Neural progenitor cell (in vitro differentiated cells): ENCODE measurements around the gene MRPS14. TPM values are rescaled to one million over a fixed set of nuclear protein-coding genes. Genes with fewer than 3 reads are reported as not detected.

ENCODE experiments used
- DNase-seq: peaks from one replicate; pipeline ENCODE4 v3.0.0-alpha.2; 2016; ENCODE audit warnings: low spot score
- H2AFZ ChIP-seq: fragments of 200-600 bp; sonication (generic); replicated peaks from 2 replicates; pipeline ENCODE4 v1.6.1; 2016; ENCODE audit warnings: antibody characterized with exemption
- H3F3A ChIP-seq: fragments of 200-600 bp; sonication (generic); 2 replicates; pipeline ENCODE4 v1.6.1; 2016; ENCODE audit warnings: antibody characterized with exemption, low read depth
- H3K27ac ChIP-seq: fragments of 200-600 bp; sonication (generic); 2 replicates; pipeline ENCODE4 v1.5.1; 2016; ENCODE audit warnings: mild to moderate bottlenecking
- H3K27me3 ChIP-seq: fragments of 200-600 bp; sonication (generic); 2 replicates; pipeline ENCODE4 v1.6.1; 2016; ENCODE audit warnings: mild to moderate bottlenecking, moderate library complexity
- H3K36me3 ChIP-seq: fragments of 200-600 bp; sonication (generic); 2 replicates; pipeline ENCODE4 v1.5.1; 2016
- H3K4me1 ChIP-seq: fragments of 200-600 bp; sonication (generic); 2 replicates; pipeline ENCODE4 v1.6.1; 2016; ENCODE audit warnings: mixed run types
- H3K4me2 ChIP-seq: fragments of 200-600 bp; sonication (generic); 2 replicates; pipeline ENCODE4 v1.6.1; 2016
- H3K4me3 ChIP-seq: fragments of 200-600 bp; sonication (generic); 2 replicates; pipeline ENCODE4 v1.5.1; 2016
- H3K79me2 ChIP-seq: fragments of 200-600 bp; sonication (generic); 2 replicates; pipeline ENCODE4 v1.6.1; 2016; ENCODE audit warnings: low read depth
- H3K9ac ChIP-seq: fragments of 200-600 bp; sonication (generic); 2 replicates; pipeline ENCODE4 v1.6.1; 2016
- H3K9me3 ChIP-seq: fragments of 200-600 bp; sonication (generic); 2 replicates; pipeline ENCODE4 v1.5.1; 2016; ENCODE audit warnings: low read depth
- H4K20me1 ChIP-seq: fragments of 200-600 bp; sonication (generic); 2 replicates; pipeline ENCODE4 v1.6.1; 2016; ENCODE audit warnings: low read depth
- H3K27ac Mint-ChIP-seq: 3 replicates; pipeline ENCODE4 v1.8.0; 2021; ENCODE audit warnings: mixed read lengths
- H3K27me3 Mint-ChIP-seq: 2 replicates; pipeline ENCODE4 v1.8.0; 2022; ENCODE audit warnings: low read depth, mild to moderate bottlenecking, inconsistent platforms, moderate library complexity, mixed read lengths; ENCODE audit not compliant: insufficient read depth
- H3K36me3 Mint-ChIP-seq: 3 replicates; pipeline ENCODE4 v1.8.0; 2021; ENCODE audit warnings: mixed read lengths
- H3K4me1 Mint-ChIP-seq: 3 replicates; pipeline ENCODE4 v1.8.0; 2021; ENCODE audit warnings: mixed read lengths
- H3K4me3 Mint-ChIP-seq: 3 replicates; pipeline ENCODE4 v1.8.0; 2021; ENCODE audit warnings: mild to moderate bottlenecking, moderate library complexity, mixed read lengths
- H3K9me3 Mint-ChIP-seq: 3 replicates; pipeline ENCODE4 v1.8.0; 2020; ENCODE audit warnings: mixed read lengths
- CTCF ChIP-seq: fragments of 200-600 bp; sonication (generic); IDR thresholded peaks from 2 replicates; pipeline ENCODE4 v1.5.1; 2017; ENCODE audit warnings: antibody characterized with exemption, mild to moderate bottlenecking
- EZH2 ChIP-seq: fragments of 200-600 bp; sonication (generic); IDR thresholded peaks from 2 replicates; pipeline ENCODE4 v1.6.1; 2017; ENCODE audit warnings: antibody characterized with exemption, mild to moderate bottlenecking, moderate library complexity
- EZH2phosphoT487 ChIP-seq: fragments of 200-600 bp; sonication (generic); IDR thresholded peaks from 2 replicates; pipeline ENCODE4 v1.6.1; 2017; ENCODE audit warnings: antibody characterized with exemption
- total RNA-seq: library from RNA; depleted of rRNA; stranded (reverse); fragments of >200 nt; gene quantifications from 2 replicates; pipeline ENCODE4 v1.2.3, GENCODE V29; 2015; ENCODE audit warnings: low replicate concordance

Gene MRPS14
- total RNA-seq, 1 donor from 2014 or later: 35.1 TPM

DNA sequence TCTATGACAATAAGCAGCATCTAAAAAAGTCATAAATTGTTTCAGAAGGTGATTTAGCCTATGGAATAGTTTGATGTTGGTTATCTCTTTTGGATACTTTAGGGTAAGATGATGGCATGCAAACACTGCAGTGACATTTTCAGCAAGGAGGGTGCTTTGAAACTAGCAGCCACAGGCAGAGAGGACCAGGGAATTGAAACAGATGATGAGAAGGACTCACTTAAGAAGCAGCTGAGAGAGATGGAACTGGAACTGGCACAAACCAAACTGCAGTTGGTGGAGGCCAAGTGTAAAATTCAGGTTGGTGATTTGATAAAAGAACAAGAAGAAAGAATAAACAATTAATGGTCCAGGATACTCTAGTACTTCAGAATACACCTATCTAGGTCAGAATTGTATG lies 34.7 kb downstream of the MRPS14 start:
- Mint-ChIP-seq H3K27me3 (no peaks in the 10 kb centered on the region), H3K27ac (no peak overlapping the region), H3K4me1 (no peaks in the 10 kb centered on the region), H3K36me3 (peaks cover 2% of the 10 kb centered on the region), H3K9me3 (no peaks in the 10 kb centered on the region), H3K4me3 (no peak overlapping the region)
- Histone ChIP-seq H3K4me2 (no peak overlapping the region), H3K27me3 (no peaks in the 10 kb centered on the region), H3F3A (peaks cover 4% of the 10 kb centered on the region), H3K9me3 (no peaks in the 10 kb centered on the region), H4K20me1 (no peaks in the 10 kb centered on the region), H2AFZ (no peak overlapping the region), H3K36me3 (no peaks in the 10 kb centered on the region), H3K9ac (no peak overlapping the region), H3K4me3 (no peak overlapping the region), H3K79me2 (no peaks in the 10 kb centered on the region), H3K4me1 (no peaks in the 10 kb centered on the region), H3K27ac (no peak overlapping the region)
- TF ChIP-seq EZH2: no peak
- no peak for TF ChIP-seq CTCF
- TF ChIP-seq EZH2phosphoT487: no peak
- no peak for DNase-seq

DNA sequence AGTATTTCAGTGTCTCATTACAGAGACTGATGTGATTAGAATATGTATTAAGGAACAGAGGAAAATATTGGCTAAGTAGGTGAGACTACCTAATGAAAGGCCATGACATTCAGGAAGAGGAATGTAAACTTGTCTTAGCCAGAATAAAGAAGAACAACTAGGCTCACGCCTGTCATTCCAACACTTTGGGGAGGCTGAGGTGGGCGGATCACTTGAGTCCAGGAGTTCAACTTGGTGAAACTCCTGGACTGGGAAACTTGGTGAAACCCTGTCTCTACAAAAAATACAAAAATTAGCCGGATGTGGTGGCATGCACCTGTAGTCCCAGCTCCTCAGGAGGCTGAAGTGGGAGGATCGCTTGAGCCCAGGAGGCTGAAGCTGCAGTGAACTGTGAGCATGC lies 38.3 kb downstream of the MRPS14 start:
- Histone ChIP-seq H3K4me2 (no peak overlapping the region), H3F3A (peaks cover 4% of the 10 kb centered on the region), H3K9me3 (no peaks in the 10 kb centered on the region), H4K20me1 (no peaks in the 10 kb centered on the region), H3K36me3 (no peaks in the 10 kb centered on the region), H3K4me3 (no peak overlapping the region), H3K27me3 (no peaks in the 10 kb centered on the region), H3K4me1 (no peaks in the 10 kb centered on the region), H3K27ac (no peak overlapping the region), H3K9ac (no peak overlapping the region), H3K79me2 (no peaks in the 10 kb centered on the region), H2AFZ (no peak overlapping the region)
- TF ChIP-seq CTCF: no peak
- no peak for TF ChIP-seq EZH2phosphoT487
- no peak for TF ChIP-seq EZH2
- H3K4me1 Mint-ChIP-seq: no peaks in the 10 kb centered on the region
- no peak for DNase-seq
- H3K36me3 Mint-ChIP-seq: peaks cover 5% of the 10 kb centered on the region
- H3K9me3 Mint-ChIP-seq: no peaks in the 10 kb centered on the region
- no peak overlapping the region for H3K4me3 Mint-ChIP-seq
- H3K27ac Mint-ChIP-seq: no peak overlapping the region
- H3K27me3 Mint-ChIP-seq: no peaks in the 10 kb centered on the region

DNA sequence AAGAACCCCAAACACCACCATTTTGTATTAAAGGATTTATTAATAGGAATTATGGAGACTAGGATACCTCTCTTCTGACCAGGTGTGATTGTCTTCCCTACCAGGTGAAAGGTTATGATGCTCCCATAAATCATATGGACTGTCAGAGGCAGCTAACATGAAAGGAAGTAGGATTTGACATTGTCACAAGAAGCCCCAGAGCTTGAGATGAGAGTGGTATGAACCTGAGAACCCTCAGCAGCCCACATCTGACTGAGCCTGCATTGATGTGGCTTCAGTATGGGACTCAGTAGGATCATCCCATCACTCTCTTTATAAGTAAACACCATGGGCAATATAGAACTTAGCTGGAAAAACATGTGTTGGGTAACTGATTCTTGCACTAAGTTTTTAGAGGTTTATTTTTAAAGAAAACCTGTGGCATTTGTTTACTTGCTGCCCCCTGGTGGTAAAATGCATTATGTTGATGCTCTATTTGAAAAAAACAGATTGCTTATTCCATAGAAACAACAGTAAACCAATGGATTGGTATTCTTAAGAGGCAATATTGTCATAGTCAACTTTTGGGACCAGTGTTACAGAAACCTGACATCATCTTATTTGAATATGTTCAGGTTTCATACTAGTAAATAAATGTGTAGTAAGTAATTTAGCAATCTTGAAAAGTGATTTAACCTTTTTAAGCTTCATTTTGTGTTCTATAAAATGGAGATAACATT lies 40.1 kb downstream of the MRPS14 start:
- TF ChIP-seq EZH2 (no peak), EZH2phosphoT487 (no peak), CTCF (peak; percentile 85)
- Mint-ChIP-seq H3K9me3 (no peaks in the 10 kb centered on the region), H3K36me3 (peaks cover 5% of the 10 kb centered on the region), H3K4me1 (no peaks in the 10 kb centered on the region), H3K27me3 (no peaks in the 10 kb centered on the region), H3K4me3 (no peak overlapping the region), H3K27ac (no peak overlapping the region)
- Histone ChIP-seq H3K79me2 (no peaks in the 10 kb centered on the region), H4K20me1 (no peaks in the 10 kb centered on the region), H3K4me2 (no peak overlapping the region), H3K27me3 (no peaks in the 10 kb centered on the region), H3K4me3 (no peak overlapping the region), H2AFZ (no peak overlapping the region), H3K36me3 (no peaks in the 10 kb centered on the region), H3K9ac (no peak overlapping the region), H3K9me3 (no peaks in the 10 kb centered on the region), H3F3A (no peaks in the 10 kb centered on the region), H3K4me1 (no peaks in the 10 kb centered on the region), H3K27ac (no peak overlapping the region)
- peak; percentile 62 for DNase-seq
